RWPE2 (cell line): Measurements from ENCODE around the gene CHPT1.

Source experiments
- ATAC-seq: fragments of 200-7000 bp; cut with Tn5 transposase; 3 replicates; pipeline ENCODE4 v1.9.1; 2021; ENCODE audit warnings: low read depth
- DNase-seq: peaks from one replicate; pipeline ENCODE4 v3.0.0-alpha.2; 2020; ENCODE audit warnings: low spot score
- H3K27ac ChIP-seq: fragments of 450-650 bp; 2 replicates; pipeline ENCODE4 v1.5.1; 2017; ENCODE audit warnings: mild to moderate bottlenecking; ENCODE audit not compliant: poor library complexity, severe bottlenecking
- H3K27me3 ChIP-seq: fragments of 250-450 bp; sonication (Bioruptor Pico); 2 replicates; pipeline ENCODE4 v1.5.1; 2021; ENCODE audit warnings: mild to moderate bottlenecking, moderate library complexity; ENCODE audit not compliant: insufficient read depth, poor library complexity, severe bottlenecking
- H3K36me3 ChIP-seq: fragments of 250-450 bp; sonication (Bioruptor Pico); 2 replicates; pipeline ENCODE4 v1.5.1; 2020; ENCODE audit warnings: low read depth, mild to moderate bottlenecking, moderate library complexity
- H3K4me1 ChIP-seq: fragments of 250-450 bp; sonication (Bioruptor Pico); 2 replicates; pipeline ENCODE4 v1.5.1; 2021; ENCODE audit warnings: mild to moderate bottlenecking, moderate library complexity; ENCODE audit not compliant: insufficient read depth, poor library complexity, severe bottlenecking
- H3K4me3 ChIP-seq: fragments of 250-450 bp; sonication (Bioruptor Pico); 2 replicates; pipeline ENCODE4 v1.5.1; 2021; ENCODE audit warnings: mild to moderate bottlenecking, moderate library complexity; ENCODE audit not compliant: severe bottlenecking
- H3K9me3 ChIP-seq: fragments of 250-450 bp; sonication (Bioruptor Pico); 2 replicates; pipeline ENCODE4 v1.5.1; 2021; ENCODE audit warnings: mild to moderate bottlenecking, moderate library complexity; ENCODE audit not compliant: severe bottlenecking
- TF ChIP-seq, protein P1 (sequence below): fragments of 450-650 bp; IDR thresholded peaks from one replicate; pipeline ENCODE4 v1.5.1; 2017; ENCODE audit warnings: mild to moderate bottlenecking, moderate library complexity; ENCODE audit not compliant: poor library complexity, severe bottlenecking

CHPT1 gene

DNA sequence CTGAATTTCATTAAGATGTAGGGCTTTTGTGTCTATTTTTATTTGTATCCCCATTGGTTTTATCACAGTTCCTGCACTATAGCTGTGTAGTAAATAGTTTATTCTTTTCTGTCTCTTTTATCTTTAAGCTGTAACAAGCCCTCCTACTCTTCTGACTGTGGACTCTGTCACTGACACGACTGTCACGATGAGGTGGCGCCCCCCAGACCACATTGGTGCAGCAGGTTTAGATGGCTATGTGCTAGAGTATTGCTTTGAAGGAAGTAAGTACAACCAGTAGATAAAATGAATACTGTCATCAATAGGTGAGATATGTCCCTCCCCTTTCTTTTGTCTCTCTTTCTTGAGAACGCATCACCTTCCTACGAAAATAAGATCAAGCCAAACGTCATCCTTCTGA is 34.1 kb upstream of the CHPT1 start:
- TF ChIP-seq, protein P1, sequence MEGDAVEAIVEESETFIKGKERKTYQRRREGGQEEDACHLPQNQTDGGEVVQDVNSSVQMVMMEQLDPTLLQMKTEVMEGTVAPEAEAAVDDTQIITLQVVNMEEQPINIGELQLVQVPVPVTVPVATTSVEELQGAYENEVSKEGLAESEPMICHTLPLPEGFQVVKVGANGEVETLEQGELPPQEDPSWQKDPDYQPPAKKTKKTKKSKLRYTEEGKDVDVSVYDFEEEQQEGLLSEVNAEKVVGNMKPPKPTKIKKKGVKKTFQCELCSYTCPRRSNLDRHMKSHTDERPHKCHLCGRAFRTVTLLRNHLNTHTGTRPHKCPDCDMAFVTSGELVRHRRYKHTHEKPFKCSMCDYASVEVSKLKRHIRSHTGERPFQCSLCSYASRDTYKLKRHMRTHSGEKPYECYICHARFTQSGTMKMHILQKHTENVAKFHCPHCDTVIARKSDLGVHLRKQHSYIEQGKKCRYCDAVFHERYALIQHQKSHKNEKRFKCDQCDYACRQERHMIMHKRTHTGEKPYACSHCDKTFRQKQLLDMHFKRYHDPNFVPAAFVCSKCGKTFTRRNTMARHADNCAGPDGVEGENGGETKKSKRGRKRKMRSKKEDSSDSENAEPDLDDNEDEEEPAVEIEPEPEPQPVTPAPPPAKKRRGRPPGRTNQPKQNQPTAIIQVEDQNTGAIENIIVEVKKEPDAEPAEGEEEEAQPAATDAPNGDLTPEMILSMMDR = no peak
- ATAC-seq (no peak), DNase-seq (no peak)
- H3K4me1 ChIP-seq = no peaks in the 10 kb centered on the region
- H3K27ac ChIP-seq = no peak overlapping the region
- no peaks in the 10 kb centered on the region for H3K9me3 ChIP-seq
- H3K4me3 ChIP-seq = no peak overlapping the region
- no peaks in the 10 kb centered on the region for H3K27me3 ChIP-seq
- no peaks in the 10 kb centered on the region for H3K36me3 ChIP-seq

DNA sequence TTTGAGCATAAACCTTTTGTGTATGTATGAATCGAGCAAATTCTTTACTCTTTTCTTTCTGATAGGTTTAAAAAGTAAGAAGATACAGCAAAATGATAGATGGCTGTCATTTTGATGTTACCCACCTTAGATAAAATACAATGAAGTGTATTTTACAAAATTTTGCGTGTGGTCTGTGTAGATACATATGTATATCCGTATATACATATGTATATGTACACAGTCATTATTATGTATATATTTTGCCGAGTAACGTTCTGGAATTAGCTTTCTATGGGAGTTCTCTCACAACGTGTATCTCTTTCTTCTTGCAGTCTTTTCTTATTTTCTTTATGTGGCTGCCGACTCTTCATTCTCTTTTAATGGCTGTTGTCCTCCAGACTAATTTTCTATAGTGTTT is 32.4 kb upstream of the CHPT1 start:
- Histone ChIP-seq H3K9me3 (no peaks in the 10 kb centered on the region), H3K27ac (no peak overlapping the region), H3K27me3 (no peaks in the 10 kb centered on the region), H3K36me3 (no peaks in the 10 kb centered on the region), H3K4me1 (no peaks in the 10 kb centered on the region), H3K4me3 (no peak overlapping the region)
- TF ChIP-seq, protein P1 = no peak
- ATAC-seq (no peak), DNase-seq (no peak)

DNA sequence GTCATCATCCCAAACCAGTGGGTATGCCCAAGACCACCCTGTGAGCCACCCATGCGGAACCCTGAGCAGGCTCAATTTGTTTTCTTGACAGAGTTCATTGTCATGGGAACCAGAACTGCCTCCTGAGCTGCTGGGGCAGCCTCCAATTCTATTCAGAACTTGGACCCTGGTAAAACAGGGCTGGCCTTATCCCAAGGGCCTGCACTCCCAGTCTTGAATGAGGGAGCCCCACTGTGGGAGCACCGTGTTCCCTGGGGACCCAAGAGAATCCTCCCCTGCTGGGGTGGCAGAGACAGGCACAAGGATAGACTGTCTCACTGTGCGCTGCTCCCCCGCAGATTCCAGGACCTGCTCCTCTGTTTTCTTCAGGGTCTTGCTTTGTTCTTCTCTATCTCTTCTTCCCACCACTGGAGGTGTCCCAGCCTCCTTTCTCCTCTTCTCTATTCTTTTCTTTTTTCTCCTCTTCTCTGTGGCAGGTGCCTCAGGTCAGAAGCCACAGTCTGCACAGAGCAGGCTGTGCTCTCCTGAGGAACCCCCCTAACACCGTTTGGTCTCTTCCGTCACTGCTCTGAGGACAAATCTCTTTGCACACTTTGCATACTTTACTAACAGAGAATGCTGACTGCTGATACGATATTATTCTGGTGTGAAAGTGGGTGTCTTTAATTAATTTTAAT is 31.2 kb upstream of the CHPT1 start:
- no peaks in the 10 kb centered on the region for H3K4me1 ChIP-seq
- DNase-seq (no peak), ATAC-seq (no peak)
- no peaks in the 10 kb centered on the region for H3K36me3 ChIP-seq
- TF ChIP-seq, protein P1 = no peak
- H3K9me3 ChIP-seq = no peaks in the 10 kb centered on the region
- no peak overlapping the region for H3K4me3 ChIP-seq
- no peak overlapping the region for H3K27ac ChIP-seq
- no peaks in the 10 kb centered on the region for H3K27me3 ChIP-seq

DNA sequence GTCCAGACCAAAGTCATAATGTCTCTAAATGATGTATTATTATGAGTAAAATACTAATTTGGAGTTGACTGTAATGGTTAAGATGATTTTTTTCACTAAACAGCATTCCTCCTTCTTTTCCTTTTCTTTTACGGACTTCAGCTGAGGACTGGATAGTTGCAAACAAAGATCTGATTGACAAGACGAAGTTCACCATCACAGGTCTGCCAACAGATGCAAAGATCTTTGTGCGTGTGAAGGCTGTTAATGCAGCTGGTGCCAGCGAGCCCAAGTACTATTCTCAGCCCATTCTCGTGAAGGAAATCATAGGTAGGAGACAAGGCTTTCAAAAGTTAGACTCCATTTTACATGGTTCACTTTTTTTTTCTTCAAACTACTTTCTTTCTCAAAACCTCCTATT is 29.8 kb upstream of the CHPT1 start:
- no peak overlapping the region for H3K4me3 ChIP-seq
- TF ChIP-seq, protein P1 = no peak

DNA sequence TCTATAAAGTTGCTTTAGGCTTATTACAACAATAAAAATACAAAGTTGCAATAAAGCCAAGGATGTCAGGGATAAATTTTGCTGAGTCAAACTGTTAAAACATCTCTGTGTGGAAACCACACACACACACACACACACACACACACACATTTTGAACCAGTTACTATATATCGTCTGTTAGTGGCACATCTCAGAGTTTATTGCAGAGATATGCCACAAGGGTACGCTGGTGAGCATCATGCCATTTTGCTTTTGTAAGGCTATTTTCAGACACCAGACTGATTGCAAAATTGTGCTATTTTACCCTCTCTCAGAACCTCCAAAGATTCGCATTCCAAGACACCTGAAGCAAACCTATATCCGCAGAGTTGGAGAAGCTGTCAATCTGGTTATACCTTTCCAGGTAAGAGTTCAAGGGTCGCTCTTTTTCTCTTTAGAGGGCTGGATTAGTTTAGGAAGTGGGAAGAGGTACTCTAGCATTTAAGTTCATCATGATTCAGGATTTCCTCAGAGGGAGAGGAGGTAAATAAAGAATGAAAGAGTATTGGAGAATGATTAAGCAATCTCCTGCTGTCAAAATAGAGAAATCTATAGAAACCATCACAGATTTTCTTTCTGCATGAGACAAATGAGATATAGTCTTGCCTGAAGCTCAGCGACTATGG is 27.3 kb upstream of the CHPT1 start:
- DNase-seq (no peak), ATAC-seq (no peak)
- H3K4me1 ChIP-seq = no peaks in the 10 kb centered on the region
- no peaks in the 10 kb centered on the region for H3K9me3 ChIP-seq
- H3K4me3 ChIP-seq = no peak overlapping the region
- H3K27me3 ChIP-seq = no peaks in the 10 kb centered on the region
- no peak overlapping the region for H3K27ac ChIP-seq
- TF ChIP-seq, protein P1 = no peak
- H3K36me3 ChIP-seq = no peaks in the 10 kb centered on the region

More for the DNA sequence above, 29.8 kb upstream of the CHPT1 start:
- no peak overlapping the region for H3K27ac ChIP-seq
- H3K4me1 ChIP-seq = no peaks in the 10 kb centered on the region
- no peak for DNase-seq
- no peaks in the 10 kb centered on the region for H3K36me3 ChIP-seq
- H3K27me3 ChIP-seq = no peaks in the 10 kb centered on the region
- no peak for ATAC-seq
- H3K9me3 ChIP-seq = no peaks in the 10 kb centered on the region
